Neural progenitor cell (in vitro differentiated cells): ENCODE data around the gene STX2. TPM values are rescaled to one million over a fixed set of nuclear protein-coding genes. Genes with fewer than 3 reads are reported as not detected.
"Not testable (repeated sequence)": the region's sequence is repeated elsewhere in the genome, so short reads cannot be mapped to it uniquely, and the experiment has no call there.

Experiments
- DNase-seq: peaks from one replicate; pipeline ENCODE4 v3.0.0-alpha.2; 2016; ENCODE audit warnings: low spot score
- H2AFZ ChIP-seq: fragments of 200-600 bp; sonication (generic); replicated peaks from 2 replicates; pipeline ENCODE4 v1.6.1; 2016; ENCODE audit warnings: antibody characterized with exemption
- H3F3A ChIP-seq: fragments of 200-600 bp; sonication (generic); 2 replicates; pipeline ENCODE4 v1.6.1; 2016; ENCODE audit warnings: antibody characterized with exemption, low read depth
- H3K27ac ChIP-seq: fragments of 200-600 bp; sonication (generic); 2 replicates; pipeline ENCODE4 v1.5.1; 2016; ENCODE audit warnings: mild to moderate bottlenecking
- H3K27me3 ChIP-seq: fragments of 200-600 bp; sonication (generic); 2 replicates; pipeline ENCODE4 v1.6.1; 2016; ENCODE audit warnings: mild to moderate bottlenecking, moderate library complexity
- H3K36me3 ChIP-seq: fragments of 200-600 bp; sonication (generic); 2 replicates; pipeline ENCODE4 v1.5.1; 2016
- H3K4me1 ChIP-seq: fragments of 200-600 bp; sonication (generic); 2 replicates; pipeline ENCODE4 v1.6.1; 2016; ENCODE audit warnings: mixed run types
- H3K4me2 ChIP-seq: fragments of 200-600 bp; sonication (generic); 2 replicates; pipeline ENCODE4 v1.6.1; 2016
- H3K4me3 ChIP-seq: fragments of 200-600 bp; sonication (generic); 2 replicates; pipeline ENCODE4 v1.5.1; 2016
- H3K79me2 ChIP-seq: fragments of 200-600 bp; sonication (generic); 2 replicates; pipeline ENCODE4 v1.6.1; 2016; ENCODE audit warnings: low read depth
- H3K9ac ChIP-seq: fragments of 200-600 bp; sonication (generic); 2 replicates; pipeline ENCODE4 v1.6.1; 2016
- H3K9me3 ChIP-seq: fragments of 200-600 bp; sonication (generic); 2 replicates; pipeline ENCODE4 v1.5.1; 2016; ENCODE audit warnings: low read depth
- H4K20me1 ChIP-seq: fragments of 200-600 bp; sonication (generic); 2 replicates; pipeline ENCODE4 v1.6.1; 2016; ENCODE audit warnings: low read depth
- H3K27ac Mint-ChIP-seq: 3 replicates; pipeline ENCODE4 v1.8.0; 2021; ENCODE audit warnings: mixed read lengths
- H3K27me3 Mint-ChIP-seq: 2 replicates; pipeline ENCODE4 v1.8.0; 2022; ENCODE audit warnings: low read depth, mild to moderate bottlenecking, inconsistent platforms, moderate library complexity, mixed read lengths; ENCODE audit not compliant: insufficient read depth
- H3K36me3 Mint-ChIP-seq: 3 replicates; pipeline ENCODE4 v1.8.0; 2021; ENCODE audit warnings: mixed read lengths
- H3K4me1 Mint-ChIP-seq: 3 replicates; pipeline ENCODE4 v1.8.0; 2021; ENCODE audit warnings: mixed read lengths
- H3K4me3 Mint-ChIP-seq: 3 replicates; pipeline ENCODE4 v1.8.0; 2021; ENCODE audit warnings: mild to moderate bottlenecking, moderate library complexity, mixed read lengths
- H3K9me3 Mint-ChIP-seq: 3 replicates; pipeline ENCODE4 v1.8.0; 2020; ENCODE audit warnings: mixed read lengths
- CTCF ChIP-seq: fragments of 200-600 bp; sonication (generic); IDR thresholded peaks from 2 replicates; pipeline ENCODE4 v1.5.1; 2017; ENCODE audit warnings: antibody characterized with exemption, mild to moderate bottlenecking
- EZH2 ChIP-seq: fragments of 200-600 bp; sonication (generic); IDR thresholded peaks from 2 replicates; pipeline ENCODE4 v1.6.1; 2017; ENCODE audit warnings: antibody characterized with exemption, mild to moderate bottlenecking, moderate library complexity
- EZH2phosphoT487 ChIP-seq: fragments of 200-600 bp; sonication (generic); IDR thresholded peaks from 2 replicates; pipeline ENCODE4 v1.6.1; 2017; ENCODE audit warnings: antibody characterized with exemption
- total RNA-seq: library from RNA; depleted of rRNA; stranded (reverse); fragments of >200 nt; gene quantifications from 2 replicates; pipeline ENCODE4 v1.2.3, GENCODE V29; 2015; ENCODE audit warnings: low replicate concordance

STX2 gene
- total RNA-seq, 1 donor from 2014 or later, result 44.0 TPM

GRCh38 chr12:130849561-130850417, 10.7 kb upstream of the STX2 start:
- H3K27ac Mint-ChIP-seq, result peak overlapping the region; percentile 72
- Histone ChIP-seq H3K4me3 (no peak overlapping the region), H2AFZ (no peak overlapping the region), H3K9ac (no peak overlapping the region), H3K4me2 (no peak overlapping the region), H4K20me1 (no peaks in the 10 kb centered on the region), H3F3A (peaks cover 20% of the 10 kb centered on the region), H3K4me1 (peaks cover 8% of the 10 kb centered on the region), H3K36me3 (no peaks in the 10 kb centered on the region), H3K79me2 (no peaks in the 10 kb centered on the region), H3K27ac (no peak overlapping the region), H3K27me3 (no peaks in the 10 kb centered on the region), H3K9me3 (no peaks in the 10 kb centered on the region)
- peaks cover 28% of the 10 kb centered on the region for H3K27me3 Mint-ChIP-seq
- TF ChIP-seq EZH2, result no peak
- TF ChIP-seq CTCF, result no peak
- TF ChIP-seq EZH2phosphoT487, result no peak
- DNase-seq, result no peak
- H3K4me1 Mint-ChIP-seq, result peaks cover 30% of the 10 kb centered on the region
- no peaks in the 10 kb centered on the region for H3K36me3 Mint-ChIP-seq
- H3K9me3 Mint-ChIP-seq, result peaks cover 3% of the 10 kb centered on the region
- no peak overlapping the region for H3K4me3 Mint-ChIP-seq

GRCh38 chr12:130848785-130849305, 9.8 kb upstream of the STX2 start:
- not testable (repeated sequence) for DNase-seq, H3K36me3 Mint-ChIP-seq, H3K4me2 ChIP-seq, H3K36me3 ChIP-seq, H3K9me3 Mint-ChIP-seq, H3K9ac ChIP-seq, H3K79me2 ChIP-seq, H4K20me1 ChIP-seq, H3K27ac ChIP-seq, H3K9me3 ChIP-seq, H3K27me3 ChIP-seq, H3K4me3 ChIP-seq, H3K4me1 ChIP-seq, H3K4me3 Mint-ChIP-seq, H2AFZ ChIP-seq, H3K27ac Mint-ChIP-seq
- Mint-ChIP-seq H3K4me1 (peaks cover 22% of the 10 kb centered on the region), H3K27me3 (peaks cover 25% of the 10 kb centered on the region)
- H3F3A ChIP-seq, result peaks cover 15% of the 10 kb centered on the region

- not testable (repeated sequence) for DNase-seq, H3K9me3 Mint-ChIP-seq, H3K36me3 ChIP-seq, H3K27me3 ChIP-seq, H3K4me3 ChIP-seq, H3K9me3 ChIP-seq, H3K27ac ChIP-seq, H3K4me3 Mint-ChIP-seq, H3K27ac Mint-ChIP-seq, H3K9ac ChIP-seq, H2AFZ ChIP-seq, H3K4me2 ChIP-seq, H4K20me1 ChIP-seq, H3K79me2 ChIP-seq, H3K4me1 ChIP-seq, H3K36me3 Mint-ChIP-seq
- Mint-ChIP-seq H3K4me1 (peaks cover 16% of the 10 kb centered on the region), H3K27me3 (peaks cover 24% of the 10 kb centered on the region)
- H3F3A ChIP-seq, result peaks cover 15% of the 10 kb centered on the region
Observed at GRCh38 chr12:130848105-130848504, 9.1 kb upstream of the STX2 start.

- no peaks in the 10 kb centered on the region for H3K27me3 ChIP-seq
- Mint-ChIP-seq H3K27me3 (peaks cover 17% of the 10 kb centered on the region), H3K4me3 (no peak overlapping the region), H3K4me1 (peaks cover 9% of the 10 kb centered on the region), H3K27ac (peak overlapping the region; percentile 23), H3K36me3 (no peaks in the 10 kb centered on the region), H3K9me3 (peaks cover 3% of the 10 kb centered on the region)
- H3F3A ChIP-seq, result peaks cover 14% of the 10 kb centered on the region
- no peaks in the 10 kb centered on the region for H4K20me1 ChIP-seq
- H3K9ac ChIP-seq, result no peak overlapping the region
- H2AFZ ChIP-seq, result no peak overlapping the region
- H3K79me2 ChIP-seq, result no peaks in the 10 kb centered on the region
- no peak for TF ChIP-seq EZH2
- TF ChIP-seq CTCF, result no peak
- no peak for TF ChIP-seq EZH2phosphoT487
- no peak overlapping the region for H3K4me2 ChIP-seq
- no peak overlapping the region for H3K4me3 ChIP-seq
- DNase-seq, result no peak
- H3K36me3 ChIP-seq, result no peaks in the 10 kb centered on the region
- H3K27ac ChIP-seq, result no peak overlapping the region
- no peaks in the 10 kb centered on the region for H3K4me1 ChIP-seq
- H3K9me3 ChIP-seq, result no peaks in the 10 kb centered on the region
Observed at GRCh38 chr12:130847112-130847511, 8.1 kb upstream of the STX2 start.
